T47D (cell line): ENCODE results near the gene TAS2R41.
A peak's percentile ranks its signal among the peaks of the same experiment; 100 is the strongest.

Experiments
- DNase-seq, 2 experiments: peaks; one replicate each; pipeline versions ENCODE4 v3.0.0 to v3.0.0-alpha.2; 2011 to 2012; ENCODE audit warnings: low read depth in 1 of 2, low spot score in 1 of 2
- JUND ChIP-seq: IDR thresholded peaks from 2 replicates; pipeline ENCODE4 v1.6.1; 2012; ENCODE audit warnings: low read depth
- in situ Hi-C: cut with HindIII; loops from 2 replicates; pipeline ENCODE4 v1.10.0; 2016; ENCODE audit warnings: low sequenced_read_pairs, low pct_unique_long_range_greater_than_20kb

The TAS2R41 gene

GRCh38 chr7:143477501-143478150 lies at the start of gene TAS2R41:
TSS of gene TAS2R41 (plus strand) at chr7:143477873. CDS start at chr7:143477873, 0 bp downstream.
- no peak for TF ChIP-seq JUND

GRCh38 chr7:143429770-143430698 lies 47.6 kb upstream of the TAS2R41 start:
- in situ Hi-C loops = no loop called here
- no peak for TF ChIP-seq JUND
- no peak for DNase-seq

More at GRCh38 chr7:143477501-143478150, at the start of gene TAS2R41:
- in situ Hi-C loops = no loop called here
- no peak for DNase-seq

GRCh38 chr7:143431109-143431508 lies 46.6 kb upstream of the TAS2R41 start:
- in situ Hi-C loops = no loop called here
- no peak for DNase-seq

GRCh38 chr7:143433759-143434158 lies 43.9 kb upstream of the TAS2R41 start:
- DNase-seq = no peak
- TF ChIP-seq JUND = no peak
- in situ Hi-C loops = no loop called here

More at GRCh38 chr7:143431109-143431508, 46.6 kb upstream of the TAS2R41 start:
- TF ChIP-seq JUND = no peak

GRCh38 chr7:143434660-143435059 lies 43.0 kb upstream of the TAS2R41 start:
- in situ Hi-C loops = no loop called here
- DNase-seq = peak; percentile 3 to 72
- TF ChIP-seq JUND = no peak

- in situ Hi-C loops = no loop called here
- no peak for DNase-seq
- TF ChIP-seq JUND = no peak
Observed at GRCh38 chr7:143435266-143435665, 42.4 kb upstream of the TAS2R41 start.

GRCh38 chr7:143436325-143436946 lies 41.2 kb upstream of the TAS2R41 start:
- in situ Hi-C loops = no loop called here
- TF ChIP-seq JUND = no peak
- DNase-seq = no peak

GRCh38 chr7:143437578-143437977 lies 40.1 kb upstream of the TAS2R41 start:
- in situ Hi-C loops = no loop called here
- DNase-seq = no peak
- TF ChIP-seq JUND = no peak

GRCh38 chr7:143439866-143440265 lies 37.8 kb upstream of the TAS2R41 start:
- TF ChIP-seq JUND = no peak
- no peak for DNase-seq
- in situ Hi-C loops = no loop called here

- in situ Hi-C loops = no loop called here
Observed at GRCh38 chr7:143443153-143443552, 34.5 kb upstream of the TAS2R41 start, which contains the start of gene TAS2R60. TSS of gene TAS2R60 (plus strand) at chr7:143443453. CDS start at chr7:143443453, 0 bp downstream.

GRCh38 chr7:143444063-143444782 lies 33.5 kb upstream of the TAS2R41 start:
- in situ Hi-C loops = no loop called here
- no peak for TF ChIP-seq JUND
- DNase-seq = no peak

More at GRCh38 chr7:143443153-143443552, 34.5 kb upstream of the TAS2R41 start, which contains the start of gene TAS2R60:
- DNase-seq = no peak
- no peak for TF ChIP-seq JUND

GRCh38 chr7:143444785-143445184 lies 32.9 kb upstream of the TAS2R41 start:
- in situ Hi-C loops = no loop called here
- TF ChIP-seq JUND = no peak
- no peak for DNase-seq
